ENCODE measurements around the gene WNT3A.

Gene WNT3A

DNA sequence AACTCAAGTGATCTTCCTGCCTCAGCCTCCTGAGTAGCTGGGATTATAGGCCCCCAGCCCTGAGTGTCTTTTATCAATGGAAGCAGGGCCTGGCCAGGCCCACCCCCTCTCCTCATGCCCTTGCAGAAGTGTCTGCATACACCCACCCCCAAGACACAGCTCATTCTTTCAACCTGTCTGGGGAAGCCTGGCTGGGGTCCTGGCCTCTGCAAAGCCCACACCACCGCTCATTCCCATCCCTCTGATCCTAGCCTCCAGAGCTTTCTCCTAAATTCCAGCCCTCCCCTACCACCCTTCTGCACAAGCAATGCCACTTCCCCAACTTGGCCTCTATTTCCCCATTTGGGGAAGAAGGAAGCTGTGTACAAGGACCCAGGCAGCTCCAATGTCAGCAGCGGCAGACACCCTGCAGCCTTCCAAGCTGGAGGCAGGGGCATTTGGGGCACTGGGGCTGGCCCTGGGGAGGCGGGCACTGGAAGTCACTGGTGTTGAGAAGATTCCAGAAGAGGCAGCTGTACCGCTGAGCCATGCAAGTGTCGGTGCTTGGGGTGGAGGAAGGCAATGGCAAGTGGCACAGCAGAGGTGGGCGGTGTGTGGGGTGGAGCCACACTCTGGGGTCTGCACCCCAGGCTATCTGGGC is 42.0 kb downstream of the WNT3A start:
- no peak for DNase-seq (ENCODE audit: low spot score)

DNA sequence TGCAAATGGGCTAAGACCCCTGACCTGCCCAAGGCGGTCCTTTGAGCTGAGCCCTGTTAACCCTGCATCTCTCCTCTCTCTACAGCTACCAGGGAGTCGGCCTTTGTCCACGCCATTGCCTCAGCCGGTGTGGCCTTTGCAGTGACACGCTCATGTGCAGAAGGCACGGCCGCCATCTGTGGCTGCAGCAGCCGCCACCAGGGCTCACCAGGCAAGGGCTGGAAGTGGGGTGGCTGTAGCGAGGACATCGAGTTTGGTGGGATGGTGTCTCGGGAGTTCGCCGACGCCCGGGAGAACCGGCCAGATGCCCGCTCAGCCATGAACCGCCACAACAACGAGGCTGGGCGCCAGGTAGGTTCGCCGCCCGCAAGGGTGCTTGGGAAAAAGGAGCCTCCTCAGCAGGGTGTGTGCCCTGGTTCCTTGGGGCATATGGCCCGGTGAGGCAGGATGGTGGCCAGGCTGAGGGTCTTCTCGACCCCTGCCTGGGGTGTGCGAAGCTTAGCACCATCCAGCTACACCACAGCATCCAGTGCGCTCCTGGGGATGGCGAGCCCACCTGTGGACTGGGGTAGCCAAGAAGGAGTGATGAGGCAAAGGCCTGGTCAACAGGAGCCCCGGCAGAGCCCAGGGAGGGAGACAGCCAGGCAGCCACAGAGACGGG is 43.9 kb downstream of the WNT3A start:
- no peak for DNase-seq (ENCODE audit: low spot score)

GRCh38 chr1:228058172-228058948 is 51.6 kb downstream of the WNT3A start:
- no peak for DNase-seq (ENCODE audit: low spot score)

GRCh38 chr1:228058949-228059633 is 52.3 kb downstream of the WNT3A start:
- no peak for DNase-seq (ENCODE audit: low spot score)

GRCh38 chr1:228059634-228060457 is 53.0 kb downstream of the WNT3A start:
- DNase-seq (ENCODE audit: low spot score), result no peak

DNA sequence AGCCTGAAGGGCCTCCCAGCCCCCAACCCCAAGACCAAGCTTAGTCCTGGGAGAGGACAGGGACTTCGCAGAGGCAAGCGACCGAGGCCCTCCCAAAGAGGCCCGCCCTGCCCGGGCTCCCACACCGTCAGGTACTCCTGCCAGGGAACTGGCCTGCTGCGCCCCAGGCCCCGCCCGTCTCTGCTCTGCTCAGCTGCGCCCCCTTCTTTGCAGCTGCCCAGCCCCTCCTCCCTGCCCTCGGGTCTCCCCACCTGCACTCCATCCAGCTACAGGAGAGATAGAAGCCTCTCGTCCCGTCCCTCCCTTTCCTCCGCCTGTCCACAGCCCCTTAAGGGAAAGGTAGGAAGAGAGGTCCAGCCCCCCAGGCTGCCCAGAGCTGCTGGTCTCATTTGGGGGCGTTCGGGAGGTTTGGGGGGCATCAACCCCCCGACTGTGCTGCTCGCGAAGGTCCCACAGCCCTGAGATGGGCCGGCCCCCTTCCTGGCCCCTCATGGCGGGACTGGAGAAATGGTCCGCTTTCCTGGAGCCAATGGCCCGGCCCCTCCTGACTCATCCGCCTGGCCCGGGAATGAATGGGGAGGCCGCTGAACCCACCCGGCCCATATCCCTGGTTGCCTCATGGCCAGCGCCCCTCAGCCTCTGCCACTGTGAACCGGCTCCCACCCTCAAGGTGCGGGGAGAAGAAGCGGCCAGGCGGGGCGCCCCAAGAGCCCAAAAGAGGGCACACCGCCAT is 53.8 kb downstream of the WNT3A start:
- DNase-seq (ENCODE audit: low spot score), result no peak

- no peak for DNase-seq (ENCODE audit: low spot score)
These were observed 54.8 kb downstream of the WNT3A start for GRCh38 chr1:228061411-228062084.

GRCh38 chr1:228062085-228062791 is 55.4 kb downstream of the WNT3A start:
- no peak for DNase-seq (ENCODE audit: low spot score)

DNA sequence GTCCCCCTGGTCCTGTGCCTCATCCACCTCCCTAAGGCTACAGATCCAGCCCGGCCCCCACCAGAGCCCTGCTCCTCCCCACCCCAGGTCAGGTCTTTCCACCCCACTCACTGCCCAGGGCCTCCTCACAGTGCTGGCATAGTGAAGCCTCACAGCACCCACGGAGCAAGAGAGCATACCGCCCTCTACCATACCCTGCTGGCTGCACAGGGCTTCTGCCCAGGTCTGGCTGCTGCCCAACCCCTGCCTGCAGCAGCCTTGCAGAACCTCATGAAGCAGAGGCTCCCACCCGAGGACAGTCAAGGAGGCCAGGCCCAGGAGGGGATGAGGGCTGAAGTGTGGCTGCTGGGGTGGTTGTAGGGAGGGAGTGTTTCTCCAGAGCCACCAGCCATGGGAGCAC is 56.0 kb downstream of the WNT3A start:
- no peak for DNase-seq (ENCODE audit: low spot score)

GRCh38 chr1:228063251-228064191 is 56.7 kb downstream of the WNT3A start:
- DNase-seq (ENCODE audit: low spot score), result no peak

DNA sequence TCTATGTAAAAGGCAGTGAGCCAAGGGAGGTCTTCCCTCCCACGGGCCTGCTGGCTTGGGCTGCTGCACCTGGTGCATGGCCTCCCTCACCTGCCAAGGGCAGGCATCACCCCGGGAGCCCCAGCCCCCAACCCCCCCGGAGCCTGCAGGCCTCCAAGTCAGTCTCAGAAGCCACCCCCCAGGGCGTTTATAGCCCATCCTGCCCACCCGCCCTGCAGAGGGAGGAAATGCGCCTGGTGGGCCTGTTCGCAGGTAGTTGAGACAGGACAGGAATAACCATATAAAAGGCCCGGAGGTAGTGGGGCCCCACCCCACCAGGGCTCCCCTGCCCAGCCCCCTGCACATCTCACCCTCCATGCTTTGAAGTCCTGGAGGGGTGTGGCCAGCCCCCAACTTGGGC is 57.5 kb downstream of the WNT3A start:
- no peak for DNase-seq (ENCODE audit: low spot score)

DNA sequence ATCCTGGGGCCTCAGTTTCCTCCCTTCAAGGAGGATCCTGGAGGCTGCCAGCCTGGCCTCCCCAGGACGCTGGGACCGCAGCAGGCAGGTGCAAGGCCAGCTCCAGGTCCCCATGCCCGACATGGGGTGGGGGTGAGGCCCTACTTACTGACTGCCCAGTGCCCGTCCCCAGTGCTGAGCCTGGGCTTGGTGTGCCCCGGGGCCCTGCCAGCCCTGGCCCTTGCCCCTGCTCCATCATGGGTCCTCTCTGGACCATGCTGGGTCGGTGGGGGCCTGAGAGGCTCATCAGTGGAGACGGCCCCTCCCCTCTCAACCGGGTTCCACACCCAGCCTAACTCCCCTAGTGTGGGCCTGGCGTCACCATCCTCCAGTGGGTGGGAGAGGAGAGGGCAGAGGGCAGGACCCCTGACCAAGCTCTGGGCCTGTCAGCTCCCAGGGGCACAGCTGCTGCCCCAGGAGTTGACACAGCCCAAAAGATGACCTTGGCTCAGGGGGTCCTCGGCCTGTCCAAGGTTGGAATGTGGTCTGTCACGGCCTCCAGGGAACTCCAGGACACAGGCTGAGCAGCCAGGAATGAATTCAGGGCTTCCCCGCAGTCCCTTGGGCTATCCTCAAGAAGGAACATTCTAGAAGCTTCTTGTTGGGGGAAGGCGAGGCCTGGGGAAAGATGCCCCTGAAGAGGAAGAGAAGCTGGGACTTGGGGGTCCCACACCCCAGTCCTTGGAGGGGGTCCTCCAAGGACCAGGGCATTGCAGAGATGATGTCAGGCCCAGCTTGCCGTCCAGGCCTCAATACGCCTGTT is 58.1 kb downstream of the WNT3A start:
- DNase-seq (ENCODE audit: low spot score), result no peak

GRCh38 chr1:228065543-228066347 is 58.9 kb downstream of the WNT3A start:
- DNase-seq (ENCODE audit: low spot score), result no peak

DNA sequence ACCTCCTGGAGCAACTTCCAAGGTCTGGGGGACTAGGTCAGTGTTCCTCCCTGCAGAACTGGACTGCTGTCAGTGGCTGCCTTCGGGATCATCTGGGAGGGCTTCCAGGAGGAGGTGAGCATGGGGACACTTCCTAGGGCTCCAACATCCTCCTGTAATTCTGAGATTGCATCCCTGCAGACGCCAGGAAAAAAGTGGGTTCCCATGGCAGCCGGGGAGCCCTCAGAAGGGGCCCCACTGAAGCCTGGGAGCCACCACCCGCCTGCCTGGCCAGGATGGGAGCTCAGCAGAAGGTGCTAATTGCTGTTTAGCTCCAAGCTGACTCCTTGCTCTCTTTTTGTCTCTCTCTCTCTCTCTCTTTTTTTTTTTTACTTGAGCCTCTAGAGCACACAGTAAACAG is 59.6 kb downstream of the WNT3A start:
- no peak for DNase-seq (ENCODE audit: low spot score)

- DNase-seq (ENCODE audit: low spot score), result no peak
These were observed 60.3 kb downstream of the WNT3A start for GRCh38 chr1:228066891-228067654.

- no peak for DNase-seq (ENCODE audit: low spot score)
These were observed 61.6 kb downstream of the WNT3A start for GRCh38 chr1:228068359-228068758.
